HepG2 (cell line): Measurements from ENCODE around the gene AHSP. TPM values are rescaled to one million over a fixed set of nuclear protein-coding genes. Genes with fewer than 3 reads are reported as not detected.

ENCODE experiments used
- CENPBD1 ChIP-seq: sonication (generic); formaldehyde crosslinking; IDR thresholded peaks from 2 replicates; pipeline ENCODE4 v1.8.0; 2022; ENCODE audit warnings: missing genetic modification reagents, low read depth, mild to moderate bottlenecking, borderline replicate concordance
- ISX ChIP-seq: sonication (generic); formaldehyde crosslinking; conservative IDR thresholded peaks from 2 replicates; pipeline ENCODE4 v1.5.0; 2020; ENCODE audit warnings: missing genetic modification reagents
- MTA3 ChIP-seq: sonication (generic); formaldehyde crosslinking; IDR thresholded peaks from 2 replicates; pipeline ENCODE4 v1.4.0; 2020; ENCODE audit warnings: missing genetic modification reagents
- MXD1 ChIP-seq: sonication (generic); formaldehyde crosslinking; IDR thresholded peaks from 2 replicates; pipeline ENCODE4 v1.4.0; 2020; ENCODE audit warnings: mild to moderate bottlenecking, missing genetic modification reagents
- MXI1 ChIP-seq: IDR thresholded peaks from 3 replicates; pipeline ENCODE4 v1.6.1; 2012; ENCODE audit warnings: low read depth, low read length, inconsistent platforms, borderline replicate concordance
- NCOA5 ChIP-seq: sonication (generic); formaldehyde crosslinking; IDR thresholded peaks from 2 replicates; pipeline ENCODE4 v1.4.0; 2020; ENCODE audit warnings: missing genetic modification reagents
- PHF5A ChIP-seq: IDR thresholded peaks from one replicate; pipeline ENCODE4 v1.6.1; 2018; ENCODE audit warnings: low read depth, missing genetic modification reagents; ENCODE audit not compliant: unreplicated experiment
- PPARG ChIP-seq: conservative IDR thresholded peaks from 2 replicates; pipeline ENCODE4 v1.6.1; 2016; ENCODE audit warnings: missing biosample characterization, missing genetic modification reagents
- RFX3 ChIP-seq: IDR thresholded peaks from 2 replicates; pipeline ENCODE4 v1.6.1; 2016; ENCODE audit warnings: missing biosample characterization, missing genetic modification reagents
- RFXAP ChIP-seq: sonication (generic); formaldehyde crosslinking; IDR thresholded peaks from 2 replicates; pipeline ENCODE4 v1.4.0; 2020; ENCODE audit warnings: missing genetic modification reagents, borderline replicate concordance
- SSRP1 ChIP-seq: IDR thresholded peaks from 2 replicates; pipeline ENCODE4 v1.6.1; 2016; ENCODE audit warnings: control low read depth
- TEAD3 ChIP-seq: optimal IDR thresholded peaks from 2 replicates; pipeline ENCODE3; 2016; ENCODE audit warnings: borderline replicate concordance
- ZBTB38 ChIP-seq: sonication (generic); formaldehyde crosslinking; IDR thresholded peaks from 2 replicates; pipeline ENCODE4 v1.5.1; 2020; ENCODE audit warnings: mild to moderate bottlenecking, missing genetic modification reagents
- ZNF232 ChIP-seq: sonication (generic); formaldehyde crosslinking; IDR thresholded peaks from 2 replicates; pipeline ENCODE4 v1.4.0; 2020; ENCODE audit warnings: missing genetic modification reagents, borderline replicate concordance
- ZNF34 ChIP-seq: sonication (generic); formaldehyde crosslinking; IDR thresholded peaks from 2 replicates; pipeline ENCODE4 v1.4.0; 2020; ENCODE audit warnings: mild to moderate bottlenecking, missing genetic modification reagents, borderline replicate concordance
- ZNF382 ChIP-seq: sonication (generic); formaldehyde crosslinking; IDR thresholded peaks from 2 replicates; pipeline ENCODE4 v1.5.0; 2020; ENCODE audit warnings: missing genetic modification reagents, mild to moderate bottlenecking, borderline replicate concordance
- ZNF503 ChIP-seq: sonication (generic); formaldehyde crosslinking; IDR thresholded peaks from 2 replicates; pipeline ENCODE4 v1.4.0; 2020; ENCODE audit warnings: missing genetic modification reagents
- ZNF75D ChIP-seq: sonication (generic); formaldehyde crosslinking; IDR thresholded peaks from 2 replicates; pipeline ENCODE4 v1.8.1; 2023; ENCODE audit warnings: missing genetic modification reagents, mild to moderate bottlenecking, borderline replicate concordance
- polyA plus RNA-seq, 8 experiments: library from polyadenylated mRNA; depleted of rRNA in 3 of 8; stranded (reverse) in 7 of 8; unstranded in 1 of 8; fragments of >200 nt; fragmentation: Illumina TruSeq in 4 of 8; extraction: Trizol in 4 of 8; gene quantifications; 2 replicates each; pipeline versions ENCODE4 v1.2.1 to v1.2.3, GENCODE V29; 2011 to 2016; ENCODE audit warnings: low read depth in 4 of 8, missing spikeins in 1 of 8, mixed read lengths in 1 of 8; ENCODE audit not compliant: insufficient read depth in 1 of 8
- total RNA-seq, 5 experiments: library from RNA; depleted of rRNA; stranded (reverse); fragments of >200 nt; fragmentation: Illumina TruSeq; extraction: Trizol; gene quantifications; 2 replicates each; pipeline ENCODE4 v1.2.3, GENCODE V29; 2016; ENCODE audit warnings: low read depth in 1 of 5
- TF ChIP-seq, protein P1 (sequence below): conservative IDR thresholded peaks from 2 replicates; pipeline ENCODE4 v1.6.1; 2018; ENCODE audit warnings: missing genetic modification reagents
- TF ChIP-seq, protein P2 (sequence below): sonication (generic); formaldehyde crosslinking; IDR thresholded peaks from 2 replicates; pipeline ENCODE4 v1.4.0; 2020; ENCODE audit warnings: mild to moderate bottlenecking, missing genetic modification reagents
- TF ChIP-seq, protein P3 (sequence below): IDR thresholded peaks from 2 replicates; pipeline ENCODE4 v1.6.1; 2016; ENCODE audit warnings: missing biosample characterization, missing genetic modification reagents, low read depth
- TF ChIP-seq, protein P4 (sequence below): sonication (generic); formaldehyde crosslinking; IDR thresholded peaks from 2 replicates; pipeline ENCODE4 v1.5.1; 2020; ENCODE audit warnings: mild to moderate bottlenecking, missing genetic modification reagents, moderate library complexity

AHSP gene
- total and polyA plus RNA-seq, 2 of the 13 experiments (the other 11 are each of a cell fraction or from before 2014, with no cell fraction given), result not detected

- TF ChIP-seq, protein P1, sequence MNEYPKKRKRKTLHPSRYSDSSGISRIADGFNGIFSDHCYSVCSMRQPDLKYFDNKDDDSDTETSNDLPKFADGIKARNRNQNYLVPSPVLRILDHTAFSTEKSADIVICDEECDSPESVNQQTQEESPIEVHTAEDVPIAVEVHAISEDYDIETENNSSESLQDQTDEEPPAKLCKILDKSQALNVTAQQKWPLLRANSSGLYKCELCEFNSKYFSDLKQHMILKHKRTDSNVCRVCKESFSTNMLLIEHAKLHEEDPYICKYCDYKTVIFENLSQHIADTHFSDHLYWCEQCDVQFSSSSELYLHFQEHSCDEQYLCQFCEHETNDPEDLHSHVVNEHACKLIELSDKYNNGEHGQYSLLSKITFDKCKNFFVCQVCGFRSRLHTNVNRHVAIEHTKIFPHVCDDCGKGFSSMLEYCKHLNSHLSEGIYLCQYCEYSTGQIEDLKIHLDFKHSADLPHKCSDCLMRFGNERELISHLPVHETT (CRISPR knock-in tag), result 0 out of 2 replicates have a peak, but pooled peaks have one; percentile 39
- TF ChIP-seq MTA3 (CRISPR knock-in tag), result no peak
- TF ChIP-seq ZNF34 (CRISPR knock-in tag), result no peak
- TF ChIP-seq RFX3 (CRISPR knock-in tag), result no peak
- TF ChIP-seq NCOA5 (CRISPR knock-in tag), result no peak
- TF ChIP-seq ISX, result no peak
- TF ChIP-seq ZNF382, result no peak
- no peak for TF ChIP-seq ZNF75D
- peak; percentile 40; the same call in 1 of the 2 replicates for TF ChIP-seq ZNF503 (CRISPR knock-in tag)
- TF ChIP-seq, protein P2, sequence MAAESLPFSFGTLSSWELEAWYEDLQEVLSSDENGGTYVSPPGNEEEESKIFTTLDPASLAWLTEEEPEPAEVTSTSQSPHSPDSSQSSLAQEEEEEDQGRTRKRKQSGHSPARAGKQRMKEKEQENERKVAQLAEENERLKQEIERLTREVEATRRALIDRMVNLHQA (CRISPR knock-in tag), result no peak
- TF ChIP-seq, protein P3, sequence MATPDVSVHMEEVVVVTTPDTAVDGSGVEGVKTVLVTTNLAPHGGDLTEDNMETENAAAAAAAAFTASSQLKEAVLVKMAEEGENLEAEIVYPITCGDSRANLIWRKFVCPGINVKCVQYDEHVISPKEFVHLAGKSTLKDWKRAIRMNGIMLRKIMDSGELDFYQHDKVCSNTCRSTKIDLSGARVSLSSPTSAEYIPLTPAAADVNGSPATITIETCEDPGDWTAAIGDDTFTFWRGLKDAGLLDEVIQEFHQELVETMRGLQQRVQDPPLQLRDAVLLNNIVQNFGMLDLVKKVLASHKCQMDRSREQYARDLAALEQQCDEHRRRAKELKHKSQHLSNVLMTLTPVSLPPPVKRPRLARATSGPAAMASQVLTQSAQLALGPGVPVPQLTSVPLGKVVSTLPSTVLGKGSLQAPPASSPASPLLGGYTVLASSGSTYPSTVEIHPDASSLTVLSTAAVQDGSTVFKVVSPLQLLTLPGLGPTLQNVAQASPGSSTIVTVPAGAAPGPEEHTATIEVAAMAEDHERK, result no peak
- TF ChIP-seq PHF5A (CRISPR knock-in tag), result peak; percentile 18
- peak; percentile 81; the same call in 1 of the 3 replicates for TF ChIP-seq MXI1
- TF ChIP-seq TEAD3 (CRISPR knock-in tag), result peak; percentile 83
- TF ChIP-seq CENPBD1 (CRISPR knock-in tag), result no peak
- peak; percentile 82; the same call in 1 of the 2 replicates for TF ChIP-seq SSRP1 (CRISPR knock-in tag)
- TF ChIP-seq, protein P4, sequence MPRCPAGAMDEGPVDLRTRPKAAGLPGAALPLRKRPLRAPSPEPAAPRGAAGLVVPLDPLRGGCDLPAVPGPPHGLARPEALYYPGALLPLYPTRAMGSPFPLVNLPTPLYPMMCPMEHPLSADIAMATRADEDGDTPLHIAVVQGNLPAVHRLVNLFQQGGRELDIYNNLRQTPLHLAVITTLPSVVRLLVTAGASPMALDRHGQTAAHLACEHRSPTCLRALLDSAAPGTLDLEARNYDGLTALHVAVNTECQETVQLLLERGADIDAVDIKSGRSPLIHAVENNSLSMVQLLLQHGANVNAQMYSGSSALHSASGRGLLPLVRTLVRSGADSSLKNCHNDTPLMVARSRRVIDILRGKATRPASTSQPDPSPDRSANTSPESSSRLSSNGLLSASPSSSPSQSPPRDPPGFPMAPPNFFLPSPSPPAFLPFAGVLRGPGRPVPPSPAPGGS, result no peak
- TF ChIP-seq RFXAP (CRISPR knock-in tag), result peak; percentile 33; the same call in 1 of the 2 replicates
- peak; percentile 38; the same call in 1 of the 2 replicates for TF ChIP-seq ZBTB38
- TF ChIP-seq PPARG, result 0 out of 2 replicates have a peak, but pooled peaks have one; percentile 12
- peak; percentile 72; the same call in 1 of the 2 replicates for TF ChIP-seq MXD1 (CRISPR knock-in tag)
- TF ChIP-seq ZNF232 (CRISPR knock-in tag), result no peak
These were observed 43.1 kb upstream of the AHSP start (continued) for GRCh38 chr16:31484491-31485171.
